GM23248 (cell line): ENCODE measurements around the gene ZC3H4. TPM values are rescaled to one million over a fixed set of nuclear protein-coding genes. Genes with fewer than 3 reads are reported as not detected.

ENCODE experiments used
- DNase-seq: peaks from one replicate; pipeline ENCODE4 v3.0.0-alpha.2; 2015
- H2AFZ ChIP-seq: fragments of 200-600 bp; sonication (generic); 2 replicates; pipeline ENCODE4 v1.6.1; 2016; ENCODE audit warnings: antibody characterized with exemption
- H3F3A ChIP-seq: fragments of 200-600 bp; sonication (generic); 2 replicates; pipeline ENCODE4 v1.6.1; 2016; ENCODE audit warnings: mild to moderate bottlenecking, antibody characterized with exemption, mixed run types; ENCODE audit not compliant: insufficient read depth
- H3K27ac ChIP-seq: fragments of 200-600 bp; sonication (generic); 2 replicates; pipeline ENCODE4 v1.5.1; 2016; ENCODE audit warnings: mild to moderate bottlenecking
- H3K27me3 ChIP-seq: fragments of 200-600 bp; sonication (generic); replicated peaks from 2 replicates; pipeline ENCODE4 v1.6.1; 2016; ENCODE audit warnings: mild to moderate bottlenecking; ENCODE audit not compliant: insufficient read depth
- H3K36me3 ChIP-seq: fragments of 200-600 bp; sonication (generic); 2 replicates; pipeline ENCODE4 v1.6.1; 2016; ENCODE audit warnings: low read depth, mild to moderate bottlenecking
- H3K4me1 ChIP-seq: fragments of 200-600 bp; sonication (generic); 2 replicates; pipeline ENCODE4 v1.6.1; 2016; ENCODE audit warnings: mild to moderate bottlenecking; ENCODE audit not compliant: insufficient read depth
- H3K4me2 ChIP-seq: fragments of 200-600 bp; sonication (generic); one replicate; pipeline ENCODE4 v1.6.1; 2016; ENCODE audit warnings: mild to moderate bottlenecking; ENCODE audit not compliant: unreplicated experiment
- H3K4me3 ChIP-seq: fragments of 200-600 bp; sonication (generic); 2 replicates; pipeline ENCODE4 v1.5.1; 2016; ENCODE audit warnings: mild to moderate bottlenecking
- H3K79me2 ChIP-seq: fragments of 200-600 bp; sonication (generic); 2 replicates; pipeline ENCODE4 v1.6.1; 2016; ENCODE audit warnings: mild to moderate bottlenecking; ENCODE audit not compliant: insufficient read depth
- H3K9ac ChIP-seq: fragments of 200-600 bp; sonication (generic); 2 replicates; pipeline ENCODE4 v1.6.1; 2016; ENCODE audit warnings: mild to moderate bottlenecking
- H3K9me2 ChIP-seq: fragments of 200-600 bp; sonication (generic); 2 replicates; pipeline ENCODE4 v1.6.1; 2016; ENCODE audit warnings: mixed run types, mild to moderate bottlenecking, moderate library complexity; ENCODE audit not compliant: insufficient read depth
- H3K9me3 ChIP-seq: fragments of 200-600 bp; sonication (generic); one replicate; pipeline ENCODE4 v1.6.1; 2017; ENCODE audit warnings: low read depth
- H4K20me1 ChIP-seq: fragments of 200-600 bp; sonication (generic); 2 replicates; pipeline ENCODE4 v1.6.0; 2016; ENCODE audit not compliant: insufficient read depth
- EZH2 ChIP-seq: fragments of 200-600 bp; sonication (generic); IDR thresholded peaks from 2 replicates; pipeline ENCODE4 v1.6.1; 2018; ENCODE audit warnings: antibody characterized with exemption, mild to moderate bottlenecking; ENCODE audit not compliant: insufficient read depth, poor library complexity, severe bottlenecking
- EZH2phosphoT487 ChIP-seq: fragments of 200-600 bp; sonication (generic); IDR thresholded peaks from 2 replicates; pipeline ENCODE4 v1.6.1; 2018; ENCODE audit warnings: antibody characterized with exemption, moderate library complexity, mild to moderate bottlenecking, low read depth; ENCODE audit not compliant: insufficient read depth
- WGBS, 2 experiments: methylation state at CpG; one replicate each; pipeline ENCODE4 v1.1.6; 2015 to 2017; ENCODE audit warnings: low lambda C conversion rate in 2 of 2, low coverage in 1 of 2; ENCODE audit errors: missing lambda C conversion rate in 2 of 2; 5-methylcytosine and 5-hydroxymethylcytosine counted together
- in situ Hi-C: fragments of 300-500 bp; cut with MboI; formaldehyde crosslinking; loops from 2 replicates; pipeline ENCODE4 v1.15.0; 2020
- polyA plus RNA-seq: library from polyadenylated mRNA; unstranded; fragments of >200 nt; fragmentation: Nextera tagmentation; extraction: Ambion mirVana; gene quantifications from 2 replicates; pipeline ENCODE4 v1.2.1, GENCODE V29; 2016
- total RNA-seq: library from RNA; depleted of rRNA; stranded (reverse); fragments of >200 nt; shearing (Covaris generic); gene quantifications from 2 replicates; pipeline ENCODE4 v1.2.3, GENCODE V29; 2014

The ZC3H4 gene
- total and polyA plus RNA-seq, 2 experiments from 2014 or later: 6.0 to 9.9 TPM

- WGBS, 2 experiments: 80 to 82% methylated on average over 14 to 15 of the region's 15 CpGs
- TF ChIP-seq EZH2phosphoT487 (no peak), EZH2 (no peak)
- H3K27me3 ChIP-seq: no peaks in the 10 kb centered on the region
- in situ Hi-C loops: no loop called here
- peaks cover 52% of the 10 kb centered on the region for H3K79me2 ChIP-seq
- DNase-seq: no peak
- no peak overlapping the region for H3K4me2 ChIP-seq
- no peak overlapping the region for H3K27ac ChIP-seq
- no peak overlapping the region for H3K4me3 ChIP-seq
- peaks cover 6% of the 10 kb centered on the region; the same call in 1 of the 2 replicates for H3K4me1 ChIP-seq
- no peaks in the 10 kb centered on the region for H3K9me3 ChIP-seq
- H3K9ac ChIP-seq: no peak overlapping the region
- peaks cover 8% of the 10 kb centered on the region; the same call in 1 of the 2 replicates for H3F3A ChIP-seq
- H2AFZ ChIP-seq: no peak overlapping the region
- peaks cover 18% of the 10 kb centered on the region; the same call in 1 of the 2 replicates for H3K36me3 ChIP-seq
- H3K9me2 ChIP-seq: no peaks in the 10 kb centered on the region
- H4K20me1 ChIP-seq: no peaks in the 10 kb centered on the region
Observed at GRCh38 chr19:47075179-47075810, 38.3 kb downstream of the ZC3H4 start.

- WGBS, 2 experiments: 92 to 98% methylated on average over 9 of the region's 9 CpGs
- in situ Hi-C loops: no loop called here
- no peak overlapping the region for H3K4me2 ChIP-seq
- H3K9ac ChIP-seq: no peak overlapping the region
- DNase-seq: no peak
- H3K9me3 ChIP-seq: no peaks in the 10 kb centered on the region
- H3K36me3 ChIP-seq: peaks cover 18% of the 10 kb centered on the region; the same call in 1 of the 2 replicates
- peaks cover 2% of the 10 kb centered on the region; the same call in 1 of the 2 replicates for H3K4me1 ChIP-seq
- H3F3A ChIP-seq: 0 out of 2 replicates have a peak, but pooled peaks cover 1% of the 10 kb centered on the region
- H4K20me1 ChIP-seq: no peaks in the 10 kb centered on the region
- no peak overlapping the region for H3K4me3 ChIP-seq
- no peaks in the 10 kb centered on the region for H3K9me2 ChIP-seq
- peaks cover 52% of the 10 kb centered on the region for H3K79me2 ChIP-seq
- no peaks in the 10 kb centered on the region for H3K27me3 ChIP-seq
- H3K27ac ChIP-seq: no peak overlapping the region
- H2AFZ ChIP-seq: no peak overlapping the region
- no peak for TF ChIP-seq EZH2
- TF ChIP-seq EZH2phosphoT487: no peak
Observed at GRCh38 chr19:47074621-47075020, 39.0 kb downstream of the ZC3H4 start.

- Histone ChIP-seq H3K4me1 (no peaks in the 10 kb centered on the region), H3K4me3 (no peak overlapping the region), H3F3A (no peaks in the 10 kb centered on the region), H4K20me1 (no peaks in the 10 kb centered on the region), H3K27ac (no peak overlapping the region), H3K9ac (no peak overlapping the region), H3K79me2 (peaks cover 52% of the 10 kb centered on the region), H3K9me3 (no peaks in the 10 kb centered on the region), H3K36me3 (peaks cover 18% of the 10 kb centered on the region; the same call in 1 of the 2 replicates), H3K9me2 (no peaks in the 10 kb centered on the region), H3K4me2 (no peak overlapping the region), H3K27me3 (no peaks in the 10 kb centered on the region), H2AFZ (no peak overlapping the region)
- in situ Hi-C loops: no loop called here
- no peak for DNase-seq
- whole genome bisulfite sequencing, 2 experiments: 88 to 89% methylated on average over 10 of the region's 10 CpGs
- TF ChIP-seq EZH2phosphoT487 (no peak), EZH2 (no peak)
Observed at GRCh38 chr19:47073574-47073973, 40.0 kb downstream of the ZC3H4 start.

- DNase-seq: no peak
- 77 to 90% methylated on average over 12 to 17 of the region's 17 CpGs for WGBS, 2 experiments
- H3K36me3 ChIP-seq: peaks cover 17% of the 10 kb centered on the region; the same call in 1 of the 2 replicates
- no peak overlapping the region for H3K4me3 ChIP-seq
- H3K4me2 ChIP-seq: no peak overlapping the region
- no peak overlapping the region for H3K9ac ChIP-seq
- H3K9me2 ChIP-seq: no peaks in the 10 kb centered on the region
- no peaks in the 10 kb centered on the region for H3K4me1 ChIP-seq
- H3K9me3 ChIP-seq: no peaks in the 10 kb centered on the region
- H2AFZ ChIP-seq: no peak overlapping the region
- in situ Hi-C loops: no loop called here
- no peaks in the 10 kb centered on the region for H3F3A ChIP-seq
- no peak overlapping the region for H3K27ac ChIP-seq
- H4K20me1 ChIP-seq: no peaks in the 10 kb centered on the region
- peaks cover 48% of the 10 kb centered on the region for H3K79me2 ChIP-seq
- no peak for TF ChIP-seq EZH2phosphoT487
- no peak for TF ChIP-seq EZH2
- no peaks in the 10 kb centered on the region for H3K27me3 ChIP-seq
Observed at GRCh38 chr19:47072323-47072722, 41.3 kb downstream of the ZC3H4 start.

- no peak for TF ChIP-seq EZH2phosphoT487
- TF ChIP-seq EZH2: no peak
- Histone ChIP-seq H3K79me2 (peaks cover 42% of the 10 kb centered on the region), H3F3A (no peaks in the 10 kb centered on the region), H3K27me3 (no peaks in the 10 kb centered on the region), H3K36me3 (peaks cover 11% of the 10 kb centered on the region; the same call in 1 of the 2 replicates), H2AFZ (no peak overlapping the region), H3K9ac (no peak overlapping the region), H4K20me1 (no peaks in the 10 kb centered on the region), H3K4me2 (no peak overlapping the region), H3K27ac (no peak overlapping the region), H3K9me2 (no peaks in the 10 kb centered on the region), H3K4me3 (no peak overlapping the region), H3K9me3 (no peaks in the 10 kb centered on the region), H3K4me1 (no peaks in the 10 kb centered on the region)
- WGBS, 2 experiments: 83 to 87% methylated on average over 12 of the region's 12 CpGs
- in situ Hi-C loops: no loop called here
- DNase-seq: no peak
Observed at GRCh38 chr19:47071731-47072130, 41.8 kb downstream of the ZC3H4 start.
